ENCODE measurements around the gene WWOX.

GRCh38 chr16:79036541-79036940 is 937.1 kb downstream of the WWOX start:
- TF ChIP-seq CTCF (IDR thresholded peaks at IDR 0.05 in 8 of 11, conservative IDR thresholded peaks at IDR 0.05 in 3 of 11) (no peak), POLR2AphosphoS5 (IDR thresholded peaks at IDR 0.05) (no peak), POLR2A (IDR thresholded peaks at IDR 0.05) (no peak)
